Nephron (organoid): ENCODE data around the gene MYL7.

Experiments
- H3K27ac Mint-ChIP-seq, 3 experiments: 2 replicates each; pipeline ENCODE4 v1.8.0; 2020; ENCODE audit warnings: mixed read lengths in 3 of 3, mild to moderate bottlenecking in 2 of 3, moderate library complexity in 1 of 3
- H3K27me3 Mint-ChIP-seq: 2 replicates; pipeline ENCODE4 v1.8.0; 2021; ENCODE audit warnings: low read depth, mild to moderate bottlenecking, moderate library complexity, mixed read lengths
- H3K36me3 Mint-ChIP-seq: 2 replicates; pipeline ENCODE4 v1.8.0; 2020; ENCODE audit warnings: low read depth, mixed read lengths
- H3K4me1 Mint-ChIP-seq: 2 replicates; pipeline ENCODE4 v1.8.0; 2020; ENCODE audit warnings: mixed read lengths
- H3K4me3 Mint-ChIP-seq, 3 experiments: 2 replicates each; pipeline ENCODE4 v1.8.0; 2020; ENCODE audit warnings: mild to moderate bottlenecking in 3 of 3, mixed read lengths in 3 of 3, moderate library complexity in 2 of 3
- H3K9me3 Mint-ChIP-seq: 2 replicates; pipeline ENCODE4 v1.8.0; 2020; ENCODE audit warnings: mixed read lengths
- TF ChIP-seq, protein P1 (sequence below), 3 experiments: fragments of 200-600 bp; sonication (generic); IDR thresholded peaks; one replicate each; pipeline ENCODE4 v1.5.0; 2021; ENCODE audit warnings: antibody characterized with exemption in 3 of 3; ENCODE audit not compliant: unreplicated experiment in 3 of 3

Gene MYL7

DNA sequence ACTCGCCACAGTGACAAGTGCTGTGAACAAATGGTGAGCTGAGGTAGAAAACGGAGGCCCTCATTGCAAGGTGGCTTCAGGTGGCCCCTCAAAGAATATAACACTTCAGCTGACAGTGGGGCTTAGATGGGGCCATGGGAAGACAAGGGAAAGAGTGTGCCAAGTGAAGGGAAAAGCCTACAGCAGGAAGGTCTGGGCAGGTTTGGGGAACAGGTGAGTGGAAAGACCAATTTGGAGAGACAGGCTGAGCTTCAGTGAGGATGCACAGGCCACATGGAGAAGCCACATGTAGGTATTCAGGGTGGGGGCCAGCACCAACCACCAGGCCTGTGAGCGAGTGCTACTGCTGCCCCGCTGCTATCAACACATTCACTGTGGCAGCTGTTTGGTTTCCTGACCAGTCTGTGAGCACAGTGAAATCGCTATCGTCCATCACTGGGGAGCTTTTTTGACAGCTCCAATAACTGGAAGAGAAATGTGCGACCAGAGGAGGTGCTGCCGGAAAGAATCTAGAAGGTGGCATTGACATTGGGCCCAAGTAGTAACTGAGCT is 21.2 kb downstream of the MYL7 start:
- H3K27me3 Mint-ChIP-seq: no peaks in the 10 kb centered on the region
- H3K36me3 Mint-ChIP-seq: peaks cover 41% of the 10 kb centered on the region
- H3K27ac Mint-ChIP-seq: peak overlapping the region in 1 of 3 experiments; percentile 28
- no peaks in the 10 kb centered on the region for H3K9me3 Mint-ChIP-seq
- TF ChIP-seq, protein P1, sequence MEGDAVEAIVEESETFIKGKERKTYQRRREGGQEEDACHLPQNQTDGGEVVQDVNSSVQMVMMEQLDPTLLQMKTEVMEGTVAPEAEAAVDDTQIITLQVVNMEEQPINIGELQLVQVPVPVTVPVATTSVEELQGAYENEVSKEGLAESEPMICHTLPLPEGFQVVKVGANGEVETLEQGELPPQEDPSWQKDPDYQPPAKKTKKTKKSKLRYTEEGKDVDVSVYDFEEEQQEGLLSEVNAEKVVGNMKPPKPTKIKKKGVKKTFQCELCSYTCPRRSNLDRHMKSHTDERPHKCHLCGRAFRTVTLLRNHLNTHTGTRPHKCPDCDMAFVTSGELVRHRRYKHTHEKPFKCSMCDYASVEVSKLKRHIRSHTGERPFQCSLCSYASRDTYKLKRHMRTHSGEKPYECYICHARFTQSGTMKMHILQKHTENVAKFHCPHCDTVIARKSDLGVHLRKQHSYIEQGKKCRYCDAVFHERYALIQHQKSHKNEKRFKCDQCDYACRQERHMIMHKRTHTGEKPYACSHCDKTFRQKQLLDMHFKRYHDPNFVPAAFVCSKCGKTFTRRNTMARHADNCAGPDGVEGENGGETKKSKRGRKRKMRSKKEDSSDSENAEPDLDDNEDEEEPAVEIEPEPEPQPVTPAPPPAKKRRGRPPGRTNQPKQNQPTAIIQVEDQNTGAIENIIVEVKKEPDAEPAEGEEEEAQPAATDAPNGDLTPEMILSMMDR (IDR thresholded peaks at IDR 0.05; ENCODE audit: unreplicated experiment in 3 of 3): no peak
- peak overlapping the region; percentile 46 to 70 (median 56) for H3K4me3 Mint-ChIP-seq
- peaks cover 29% of the 10 kb centered on the region for H3K4me1 Mint-ChIP-seq

DNA sequence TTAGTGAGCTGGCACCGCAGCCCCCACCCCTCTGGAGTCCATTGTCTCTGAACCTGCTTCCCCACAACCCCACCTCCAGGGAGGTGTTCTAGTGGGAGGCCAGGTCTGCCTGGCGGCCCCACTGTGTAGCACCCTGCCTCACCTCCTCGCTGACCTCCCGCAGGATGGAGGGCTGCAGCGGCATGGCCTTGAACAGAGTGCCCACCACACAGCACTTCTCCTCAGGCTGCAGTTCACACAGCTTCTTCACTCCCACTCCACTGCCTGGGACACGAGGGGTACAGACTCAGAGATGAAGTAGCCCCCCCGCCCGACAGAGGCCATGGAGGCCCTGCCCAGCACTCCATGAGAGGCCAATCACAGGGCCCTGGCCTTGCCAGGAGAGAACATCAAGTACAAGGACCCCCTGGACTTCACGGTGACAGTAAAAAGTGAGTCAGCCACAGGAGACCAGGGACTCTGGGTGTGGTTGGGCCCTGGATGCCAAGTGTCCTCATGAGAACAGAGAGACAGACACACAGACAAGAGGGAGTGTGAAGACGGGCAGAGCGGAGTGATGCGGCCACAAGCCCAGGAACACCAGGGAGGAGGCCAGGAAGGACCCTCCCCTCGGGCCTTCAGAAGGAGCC is 23.2 kb downstream of the MYL7 start:
- Mint-ChIP-seq H3K27ac (no peak overlapping the region), H3K4me3 (no peak overlapping the region), H3K4me1 (peaks cover 38% of the 10 kb centered on the region), H3K27me3 (no peaks in the 10 kb centered on the region), H3K9me3 (no peaks in the 10 kb centered on the region), H3K36me3 (peaks cover 58% of the 10 kb centered on the region)
- TF ChIP-seq, protein P1 (IDR thresholded peaks at IDR 0.05; ENCODE audit: unreplicated experiment in 3 of 3): no peak

DNA sequence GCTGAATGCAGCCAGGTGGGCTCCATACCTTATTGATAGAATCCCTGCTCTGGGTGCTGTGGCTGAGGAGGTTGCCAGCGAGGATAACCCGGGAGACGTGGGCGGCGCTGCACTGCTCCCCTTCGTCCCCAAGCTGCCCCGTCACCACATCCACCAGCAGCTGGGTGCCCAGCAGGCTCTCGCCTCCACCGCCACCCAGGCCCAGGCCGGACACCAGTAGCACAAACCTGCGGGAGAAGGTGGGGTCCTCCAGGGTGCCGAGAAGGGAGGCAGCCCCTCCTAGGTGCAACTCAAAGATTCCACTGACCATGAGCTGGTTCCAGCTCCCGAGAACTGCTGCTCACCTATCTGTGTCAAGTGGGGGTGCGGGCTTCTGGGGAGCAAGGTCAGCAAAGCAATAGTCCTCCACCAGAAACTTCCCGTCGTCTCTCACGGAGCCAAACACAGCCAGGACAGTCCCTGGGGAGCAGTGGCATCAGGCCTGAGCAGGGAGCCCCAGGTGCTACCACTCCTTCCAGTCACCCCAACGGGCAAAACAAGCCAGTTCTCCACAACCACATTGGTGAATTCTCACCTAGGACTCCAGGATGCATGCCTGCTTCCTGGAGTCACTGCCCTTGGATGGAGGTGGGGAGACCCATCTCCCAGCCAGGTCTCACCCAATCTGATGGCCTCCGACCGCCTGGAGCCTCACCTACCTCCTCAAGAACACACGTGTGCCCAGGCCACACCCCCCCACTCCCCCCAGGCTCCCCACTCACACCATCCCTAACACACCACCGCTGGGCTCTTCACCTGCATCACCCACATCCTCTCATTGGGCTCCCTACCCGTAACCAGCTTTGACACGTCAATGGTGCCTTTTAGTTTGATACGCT is 24.1 kb downstream of the MYL7 start:
- peaks cover 60% of the 10 kb centered on the region for H3K36me3 Mint-ChIP-seq
- no peaks in the 10 kb centered on the region for H3K9me3 Mint-ChIP-seq
- TF ChIP-seq, protein P1 (IDR thresholded peaks at IDR 0.05; ENCODE audit: unreplicated experiment in 3 of 3): no peak
- H3K27ac Mint-ChIP-seq: no peak overlapping the region
- no peaks in the 10 kb centered on the region for H3K27me3 Mint-ChIP-seq
- no peak overlapping the region for H3K4me3 Mint-ChIP-seq
- H3K4me1 Mint-ChIP-seq: peaks cover 30% of the 10 kb centered on the region

DNA sequence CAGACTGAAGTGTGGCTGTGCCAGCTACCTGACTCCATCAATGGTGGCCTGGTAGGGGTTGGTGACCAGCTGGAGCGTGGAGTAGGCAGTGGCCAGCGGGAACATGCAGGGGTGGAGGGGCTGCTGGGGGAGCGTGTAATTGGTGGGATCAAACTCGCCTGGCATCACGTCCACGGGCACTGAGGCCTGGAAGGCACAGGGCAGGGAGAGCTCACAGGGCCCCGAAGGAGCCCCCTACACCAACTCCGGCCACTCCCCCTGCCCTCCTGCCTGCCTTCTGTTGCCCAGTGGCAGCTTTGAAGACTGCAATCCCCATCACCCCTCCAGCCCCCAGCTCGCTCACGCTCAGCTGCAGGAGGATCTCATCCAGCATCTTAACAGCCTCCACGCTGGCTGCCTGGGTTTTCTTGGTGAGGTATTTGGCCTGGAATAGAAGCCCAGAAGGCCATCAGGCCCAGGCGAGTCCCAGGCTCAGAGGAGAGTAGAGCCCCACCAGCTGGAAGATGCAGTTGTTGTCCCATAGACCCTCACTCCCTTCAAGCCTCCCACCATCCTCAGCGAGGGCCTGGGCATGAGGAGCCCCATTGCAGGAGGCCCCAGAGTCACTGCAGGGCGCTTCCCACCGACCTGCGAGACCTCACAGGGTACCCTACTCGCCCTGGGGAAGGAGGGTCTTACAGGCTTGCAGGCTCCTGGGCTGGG is 24.9 kb downstream of the MYL7 start:
- Mint-ChIP-seq H3K27ac (no peak overlapping the region), H3K9me3 (no peaks in the 10 kb centered on the region), H3K4me1 (peaks cover 30% of the 10 kb centered on the region), H3K4me3 (no peak overlapping the region), H3K27me3 (no peaks in the 10 kb centered on the region), H3K36me3 (peaks cover 63% of the 10 kb centered on the region)
- TF ChIP-seq, protein P1 (IDR thresholded peaks at IDR 0.05; ENCODE audit: unreplicated experiment in 3 of 3): no peak

DNA sequence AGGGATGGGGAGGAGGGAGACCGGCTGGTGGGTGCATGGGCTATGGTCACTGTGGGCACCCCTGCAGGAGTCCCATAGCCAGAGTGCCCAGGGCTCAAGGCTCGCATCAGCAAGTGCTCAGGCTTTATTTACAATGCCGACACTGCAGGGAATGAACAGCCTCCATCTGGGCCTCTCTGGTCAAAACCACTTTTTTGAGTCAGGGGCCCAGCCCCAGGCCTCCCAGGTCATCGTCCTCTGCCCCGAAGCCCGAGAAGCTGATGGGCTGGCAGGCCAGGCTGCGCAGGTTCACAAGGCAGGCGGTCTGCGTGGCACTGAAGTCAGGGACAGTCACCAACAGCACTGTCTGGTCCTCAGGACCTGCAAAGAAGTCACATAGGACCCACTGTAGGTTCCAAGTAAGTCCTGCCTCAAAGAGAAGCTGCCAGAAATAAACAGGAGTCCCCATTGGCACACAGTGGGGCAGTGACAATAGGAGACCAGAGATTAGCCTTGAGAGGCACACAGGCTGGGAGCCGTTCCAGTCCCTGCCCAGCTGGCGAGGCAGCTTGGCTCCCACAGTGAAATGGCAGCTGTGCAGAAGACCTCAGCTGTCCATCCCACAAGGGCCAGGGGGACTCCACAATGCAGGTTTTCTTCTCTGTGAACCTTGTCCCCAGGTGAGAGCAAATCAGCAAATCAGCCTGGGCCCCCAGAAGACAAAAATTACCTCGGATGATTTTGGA is 26.4 kb downstream of the MYL7 start:
- Mint-ChIP-seq H3K27me3 (no peaks in the 10 kb centered on the region), H3K4me3 (no peak overlapping the region), H3K36me3 (peaks cover 48% of the 10 kb centered on the region), H3K9me3 (no peaks in the 10 kb centered on the region), H3K4me1 (peaks cover 15% of the 10 kb centered on the region), H3K27ac (no peak overlapping the region)
- TF ChIP-seq, protein P1 (IDR thresholded peaks at IDR 0.05; ENCODE audit: unreplicated experiment in 3 of 3): no peak
